Neuronal stem cell (in vitro differentiated cells): ENCODE data around the gene IQGAP1.

ENCODE experiments used
- DNase-seq: peaks from one replicate; pipeline ENCODE4 v3.0.0-alpha.2; 2013; ENCODE audit warnings: low spot score
- H2AFZ ChIP-seq: one replicate; pipeline ENCODE4 v1.6.1; 2013; ENCODE audit warnings: mild to moderate bottlenecking, low read length, inconsistent platforms
- H2AK5ac ChIP-seq: 2 replicates; pipeline ENCODE4 v1.6.1; 2013; ENCODE audit warnings: low read depth, mild to moderate bottlenecking, inconsistent platforms, low read length, moderate library complexity, mixed read lengths
- H2BK120ac ChIP-seq: 2 replicates; pipeline ENCODE4 v1.6.1; 2013; ENCODE audit warnings: low read depth, mild to moderate bottlenecking, inconsistent platforms, low read length, moderate library complexity, mixed read lengths
- H2BK12ac ChIP-seq: one replicate; pipeline ENCODE4 v1.6.1; 2013; ENCODE audit warnings: low read length, inconsistent platforms
- H2BK15ac ChIP-seq: 2 replicates; pipeline ENCODE4 v1.6.1; 2013; ENCODE audit warnings: mild to moderate bottlenecking, low read length, inconsistent platforms, mixed read lengths
- H2BK5ac ChIP-seq: one replicate; pipeline ENCODE4 v1.6.1; 2013; ENCODE audit warnings: inconsistent platforms, mild to moderate bottlenecking, low read length, moderate library complexity
- H3K14ac ChIP-seq: one replicate; pipeline ENCODE4 v1.6.1; 2013; ENCODE audit warnings: low read length, inconsistent platforms
- H3K18ac ChIP-seq: 2 replicates; pipeline ENCODE4 v1.6.1; 2013; ENCODE audit warnings: low read length, inconsistent platforms
- H3K23ac ChIP-seq: 2 replicates; pipeline ENCODE4 v1.6.1; 2013; ENCODE audit warnings: low read depth, mild to moderate bottlenecking, mixed read lengths, low read length, inconsistent platforms; ENCODE audit not compliant: poor library complexity
- H3K27ac ChIP-seq: replicated peaks from 3 replicates; pipeline ENCODE4 v1.5.1; 2013; ENCODE audit warnings: low read length, inconsistent platforms
- H3K27me3 ChIP-seq, 3 experiments: 2 replicates each; pipeline ENCODE4 v1.6.1; 2013; ENCODE audit warnings: low read length in 3 of 3, mild to moderate bottlenecking in 2 of 3, inconsistent platforms in 1 of 3, low read depth in 1 of 3, mixed read lengths in 1 of 3, moderate library complexity in 1 of 3; ENCODE audit not compliant: control insufficient read depth in 3 of 3, insufficient read depth in 3 of 3
- H3K36me3 ChIP-seq, 2 donors: replicated peaks in 1 of 2; 2 replicates each; pipeline ENCODE4 v1.6.1; 2013; ENCODE audit warnings: low read length in 2 of 2; ENCODE audit not compliant: control insufficient read depth in 2 of 2, insufficient read depth in 2 of 2
- H3K4ac ChIP-seq: 2 replicates; pipeline ENCODE4 v1.6.1; 2013; ENCODE audit warnings: inconsistent platforms, mild to moderate bottlenecking, low read length, moderate library complexity
- H3K4me1 ChIP-seq, 2 donors: 1 replicate in 1 of 2; 2 replicates in 1 of 2; pipeline ENCODE4 v1.6.1; 2013; ENCODE audit warnings: low read length in 2 of 2, low read depth in 1 of 2; ENCODE audit not compliant: control insufficient read depth in 2 of 2, insufficient read depth in 1 of 2
- H3K4me2 ChIP-seq: one replicate; pipeline ENCODE4 v1.6.1; 2013; ENCODE audit warnings: mild to moderate bottlenecking, low read length, inconsistent platforms; ENCODE audit not compliant: insufficient read depth, poor library complexity, severe bottlenecking
- H3K4me3 ChIP-seq, 2 donors: 2 replicates each; pipeline ENCODE4 v1.5.1; 2013; ENCODE audit warnings: low read length in 2 of 2, mild to moderate bottlenecking in 2 of 2, inconsistent platforms in 1 of 2, moderate library complexity in 1 of 2
- H3K79me1 ChIP-seq: one replicate; pipeline ENCODE4 v1.6.1; 2013; ENCODE audit warnings: low read depth, mild to moderate bottlenecking, inconsistent platforms, low read length, moderate library complexity
- H3K9ac ChIP-seq: one replicate; pipeline ENCODE4 v1.6.1; 2013; ENCODE audit warnings: mild to moderate bottlenecking, low read depth, low read length, inconsistent platforms; ENCODE audit not compliant: poor library complexity
- H3K9me3 ChIP-seq, 2 donors: replicated peaks in 1 of 2; 2 replicates each; pipeline versions ENCODE3 to v1.6.1; 2013; ENCODE audit warnings: low read length in 2 of 2, mild to moderate bottlenecking in 2 of 2, inconsistent platforms in 1 of 2, low read depth in 1 of 2, mixed read lengths in 1 of 2, moderate library complexity in 1 of 2; ENCODE audit not compliant: control insufficient read depth in 2 of 2, insufficient read depth in 1 of 2
- H4K8ac ChIP-seq: one replicate; pipeline ENCODE4 v1.6.1; 2013; ENCODE audit warnings: low read depth, mild to moderate bottlenecking, inconsistent platforms, low read length, moderate library complexity
- H4K91ac ChIP-seq: one replicate; pipeline ENCODE4 v1.6.1; 2013; ENCODE audit warnings: low read length, low read depth, mild to moderate bottlenecking, inconsistent platforms; ENCODE audit not compliant: poor library complexity
- WGBS, 2 donors: extraction: QIAGEN DNeasy Blood & Tissue Kit; methylation state at CpG; one replicate each; pipeline ENCODE4 v1.1.7; 2013; ENCODE audit warnings: missing lambda C conversion rate in 2 of 2, mixed read lengths in 1 of 2; ENCODE audit not compliant: insufficient read length in 2 of 2, insufficient replicate concordance in 1 of 2; ENCODE audit errors: extremely low coverage in 2 of 2; 5-methylcytosine and 5-hydroxymethylcytosine counted together

The IQGAP1 gene

GRCh38 chr15:90394074-90394473 is 6.0 kb downstream of the IQGAP1 start:
- no peaks in the 10 kb centered on the region for H3K9me3 ChIP-seq
- no peak overlapping the region for H2AK5ac ChIP-seq
- no peak overlapping the region for H3K23ac ChIP-seq
- H3K79me1 ChIP-seq: peaks cover 2% of the 10 kb centered on the region
- no peak overlapping the region for H3K14ac ChIP-seq
- H2BK5ac ChIP-seq: no peak overlapping the region
- no peak overlapping the region for H3K9ac ChIP-seq
- H3K4me3 ChIP-seq: no peak overlapping the region
- H2BK15ac ChIP-seq: no peak overlapping the region
- no peak for DNase-seq
- H2BK120ac ChIP-seq: no peak overlapping the region
- peaks cover 0 to 1% of the 10 kb centered on the region in 2 donors for H3K4me1 ChIP-seq
- H3K27ac ChIP-seq: no peak overlapping the region
- no peak overlapping the region for H4K91ac ChIP-seq
- no peak overlapping the region for H3K4me2 ChIP-seq
- no peak overlapping the region for H3K4ac ChIP-seq
- H3K27me3 ChIP-seq: no peaks in the 10 kb centered on the region
- no peak overlapping the region for H2AFZ ChIP-seq
- WGBS, 2 donors: no CpG with 5 or more reads among the region's 1 CpG
- no peak overlapping the region for H4K8ac ChIP-seq
- H3K36me3 ChIP-seq: peaks cover 0 to 36% of the 10 kb centered on the region in 2 donors
- H3K18ac ChIP-seq: no peak overlapping the region
- H2BK12ac ChIP-seq: no peak overlapping the region

DNA sequence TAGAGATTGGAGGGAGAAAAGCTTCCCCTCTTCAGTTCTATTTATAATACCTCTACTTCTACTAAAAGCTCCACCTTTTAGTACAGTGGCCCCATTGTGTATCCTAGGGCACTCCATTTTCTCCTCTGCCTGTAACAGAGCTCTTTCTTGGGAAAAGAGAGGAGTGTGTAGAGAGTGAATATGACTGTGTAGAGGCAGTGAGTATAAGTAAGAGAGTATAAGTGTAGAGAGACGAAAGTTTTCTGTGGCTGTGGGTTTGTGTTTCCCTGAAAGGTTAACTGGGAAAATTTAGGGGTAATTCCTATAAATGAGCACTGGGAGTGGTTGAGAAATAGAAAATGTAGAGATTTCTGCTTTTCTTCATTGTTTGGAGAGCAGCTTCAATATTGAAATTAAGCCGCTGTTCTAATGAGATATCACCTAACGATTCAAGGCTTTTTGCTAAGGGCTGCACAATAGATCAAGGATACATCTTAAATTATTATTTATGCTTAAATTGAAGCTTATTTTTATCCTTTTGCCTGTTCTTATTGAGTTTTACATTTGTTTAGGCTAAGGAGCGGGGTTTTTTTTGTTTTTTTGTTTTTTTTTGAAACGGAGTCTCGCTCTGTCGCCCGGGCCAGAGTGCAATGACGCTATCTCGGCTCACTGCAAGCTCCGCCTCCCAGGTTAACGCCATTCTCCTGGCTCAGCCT is 6.9 kb downstream of the IQGAP1 start:
- Histone ChIP-seq H3K4me3 (no peak overlapping the region), H4K8ac (no peak overlapping the region), H2BK120ac (no peak overlapping the region), H3K27ac (no peak overlapping the region), H4K91ac (no peak overlapping the region), H3K9ac (no peak overlapping the region), H2AK5ac (no peak overlapping the region), H3K36me3 (peaks cover 0 to 36% of the 10 kb centered on the region in 2 donors), H3K4me1 (no peaks in the 10 kb centered on the region), H3K27me3 (no peaks in the 10 kb centered on the region), H2AFZ (no peak overlapping the region), H3K9me3 (no peaks in the 10 kb centered on the region), H3K14ac (no peak overlapping the region), H2BK5ac (no peak overlapping the region), H2BK15ac (no peak overlapping the region), H3K4me2 (no peak overlapping the region), H3K18ac (no peak overlapping the region), H2BK12ac (no peak overlapping the region), H3K4ac (no peak overlapping the region), H3K23ac (no peak overlapping the region), H3K79me1 (peaks cover 2% of the 10 kb centered on the region)
- DNase-seq: no peak
- whole genome bisulfite sequencing, 2 donors: 100% methylated on average over 1 of the region's 12 CpGs; no CpG with 5 or more reads in 1 of the 2 donors

GRCh38 chr15:90396321-90396720 is 8.3 kb downstream of the IQGAP1 start:
- WGBS, 2 donors: no CpG with 5 or more reads among the region's 4 CpGs
- Histone ChIP-seq H3K4me3 (no peak overlapping the region), H3K79me1 (peaks cover 2% of the 10 kb centered on the region), H3K4ac (no peak overlapping the region), H3K27ac (no peak overlapping the region), H2AFZ (no peak overlapping the region), H2BK120ac (no peak overlapping the region), H4K91ac (no peak overlapping the region), H3K18ac (no peak overlapping the region), H3K9ac (no peak overlapping the region), H3K4me1 (peaks cover 4 to 8% of the 10 kb centered on the region in 2 donors), H2BK12ac (no peak overlapping the region), H3K23ac (no peak overlapping the region), H2BK15ac (no peak overlapping the region), H4K8ac (no peak overlapping the region), H3K36me3 (peaks cover 0 to 26% of the 10 kb centered on the region in 2 donors), H3K27me3 (no peaks in the 10 kb centered on the region), H2BK5ac (no peak overlapping the region), H3K4me2 (no peak overlapping the region), H3K9me3 (no peaks in the 10 kb centered on the region), H3K14ac (no peak overlapping the region), H2AK5ac (no peak overlapping the region)
- DNase-seq: no peak

- H3K4me2 ChIP-seq: no peak overlapping the region
- no peak overlapping the region for H3K14ac ChIP-seq
- H3K18ac ChIP-seq: no peak overlapping the region
- no peak overlapping the region for H2BK5ac ChIP-seq
- no peak overlapping the region for H2BK15ac ChIP-seq
- H2AFZ ChIP-seq: peak overlapping the region; percentile 19
- no peak overlapping the region for H2BK120ac ChIP-seq
- peaks cover 2% of the 10 kb centered on the region for H3K79me1 ChIP-seq
- no peak overlapping the region for H3K4ac ChIP-seq
- no peak for DNase-seq
- H3K27ac ChIP-seq: no peak overlapping the region
- no peaks in the 10 kb centered on the region for H3K9me3 ChIP-seq
- H2AK5ac ChIP-seq: no peak overlapping the region
- no peak overlapping the region for H3K23ac ChIP-seq
- H4K91ac ChIP-seq: no peak overlapping the region
- H3K9ac ChIP-seq: no peak overlapping the region
- peaks cover 4 to 14% of the 10 kb centered on the region in 2 donors for H3K4me1 ChIP-seq
- WGBS, 2 donors: no CpG with 5 or more reads among the region's 7 CpGs
- no peaks in the 10 kb centered on the region for H3K27me3 ChIP-seq
- H4K8ac ChIP-seq: no peak overlapping the region
- no peak overlapping the region for H3K4me3 ChIP-seq
- peaks cover 0 to 3% of the 10 kb centered on the region in 2 donors for H3K36me3 ChIP-seq
- no peak overlapping the region for H2BK12ac ChIP-seq
These were observed 12.1 kb downstream of the IQGAP1 start for GRCh38 chr15:90400005-90400758.
